CD4-positive, alpha-beta T cell treated with Interferon gamma for 1 hour (primary cell): ENCODE results near the gene FITM2.
"Not testable (repeated sequence)": the region's sequence is repeated elsewhere in the genome, so short reads cannot be mapped to it uniquely, and the experiment has no call there.

Experiments
- DNase-seq: peaks from one replicate; pipeline ENCODE4 v3.0.0-alpha.2; 2020

FITM2 gene

GRCh38 chr20:44328428-44328827, 17.4 kb upstream of the FITM2 start:
- no peak for DNase-seq

GRCh38 chr20:44327748-44328147, 16.7 kb upstream of the FITM2 start:
- not testable (repeated sequence) for DNase-seq

- DNase-seq = no peak
Measured at GRCh38 chr20:44326391-44327159, 15.6 kb upstream of the FITM2 start.

- no peak for DNase-seq
Measured at GRCh38 chr20:44324343-44324742, 13.3 kb upstream of the FITM2 start.

GRCh38 chr20:44319839-44320422, 8.9 kb upstream of the FITM2 start:
- no peak for DNase-seq

- DNase-seq = no peak
Measured at GRCh38 chr20:44314870-44315269, 3.9 kb upstream of the FITM2 start.

- DNase-seq = no peak
Measured at GRCh38 chr20:44309763-44310663, 989 bp downstream of the FITM2 start.

GRCh38 chr20:44306927-44307326, 4.1 kb downstream of the FITM2 start:
- DNase-seq = no peak

GRCh38 chr20:44304383-44304782, 6.6 kb downstream of the FITM2 start:
- no peak for DNase-seq

GRCh38 chr20:44302736-44303135, 8.3 kb downstream of the FITM2 start:
- DNase-seq = no peak

GRCh38 chr20:44302026-44302669, 8.9 kb downstream of the FITM2 start:
- no peak for DNase-seq

GRCh38 chr20:44301285-44301684, 9.7 kb downstream of the FITM2 start:
- no peak for DNase-seq

GRCh38 chr20:44299011-44299535, 11.9 kb downstream of the FITM2 start:
- not testable (repeated sequence) for DNase-seq

- no peak for DNase-seq
Measured at GRCh38 chr20:44297721-44298120, 13.3 kb downstream of the FITM2 start.

GRCh38 chr20:44296011-44296410, 15.0 kb downstream of the FITM2 start:
- DNase-seq = no peak

GRCh38 chr20:44291754-44292153, 19.2 kb downstream of the FITM2 start:
- DNase-seq = no peak

- no peak for DNase-seq
Measured at GRCh38 chr20:44288252-44288651, 22.8 kb downstream of the FITM2 start.

- DNase-seq = no peak
Measured at GRCh38 chr20:44287272-44288097, 23.5 kb downstream of the FITM2 start.

GRCh38 chr20:44284032-44284431, 27.0 kb downstream of the FITM2 start:
- no peak for DNase-seq

- no peak for DNase-seq
Measured at GRCh38 chr20:44282192-44282591, 28.8 kb downstream of the FITM2 start.

- DNase-seq = no peak
Measured at GRCh38 chr20:44280387-44280786, 30.6 kb downstream of the FITM2 start.

GRCh38 chr20:44279228-44279627, 31.8 kb downstream of the FITM2 start:
- no peak for DNase-seq
